Breast epithelium (tissue), 3 donors: ENCODE measurements around the gene KPNA5.

Experiments used
- CTCF ChIP-seq, 3 donors: fragments of 450-650 bp; IDR thresholded peaks; one replicate each; pipeline ENCODE4 v1.5.1; 2016 to 2017; ENCODE audit warnings: antibody characterized with exemption in 3 of 3, mild to moderate bottlenecking in 3 of 3, moderate library complexity in 3 of 3
- POLR2A ChIP-seq: fragments of 450-650 bp; IDR thresholded peaks from one replicate; pipeline ENCODE4 v1.6.1; 2016; ENCODE audit warnings: antibody characterized with exemption, mild to moderate bottlenecking, moderate library complexity

GRCh38 chr6:116766506-116767176, 85.6 kb downstream of the KPNA5 start:
- TF ChIP-seq CTCF (IDR thresholded peaks at IDR 0.05) (no peak), POLR2A (no peak)
